NT2/D1 (cell line): ENCODE data around the gene MANEA.
"Not testable (repeated sequence)": the region's sequence is repeated elsewhere in the genome, so short reads cannot be mapped to it uniquely, and the experiment has no call there.

Source experiments
- SUZ12 ChIP-seq: IDR thresholded peaks from 2 replicates; pipeline ENCODE4 v1.6.1; 2011; ENCODE audit not compliant: insufficient read length, insufficient read depth; ENCODE audit errors: extremely low read depth
- YY1 ChIP-seq: IDR thresholded peaks from 2 replicates; pipeline ENCODE4 v1.6.1; 2011; ENCODE audit not compliant: insufficient read length, insufficient read depth

DNA sequence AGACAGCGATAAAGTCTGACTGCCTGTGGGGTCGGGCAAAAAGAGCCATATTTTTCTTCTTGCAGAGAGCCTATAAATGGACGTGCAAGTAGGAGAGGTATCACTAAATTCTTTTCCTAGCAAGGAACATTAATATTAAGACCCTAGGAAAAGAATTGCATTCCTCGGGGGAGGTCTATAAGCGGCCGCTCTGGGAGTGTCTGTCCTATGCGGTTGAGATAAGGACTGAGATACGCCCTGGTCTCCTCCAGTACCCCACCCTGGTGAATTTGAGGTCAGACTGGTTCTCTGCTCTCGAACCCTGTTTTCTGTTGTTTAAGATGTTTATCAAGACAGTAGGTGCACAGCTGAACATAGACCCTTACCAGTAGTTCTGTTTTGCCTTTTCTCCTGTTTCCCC, 6.9 kb downstream of the MANEA start:
- not testable (repeated sequence) for TF ChIP-seq YY1, SUZ12
